Fibroblast of lung (primary cell): ENCODE measurements around the gene PSD4.

ENCODE experiments used
- CTCF ChIP-seq, 2 donors: IDR thresholded peaks in 1 of 2; conservative IDR thresholded peaks in 1 of 2; 1 replicate in 1 of 2; 2 replicates in 1 of 2; pipeline ENCODE4 v1.5.1; 2011 to 2012; ENCODE audit warnings: low read length in 2 of 2, control low read depth in 1 of 2, inconsistent platforms in 1 of 2, low read depth in 1 of 2, mild to moderate bottlenecking in 1 of 2
- EZH2 ChIP-seq: IDR thresholded peaks from 2 replicates; pipeline ENCODE4 v1.5.1; 2012; ENCODE audit warnings: low read length, control low read depth, mild to moderate bottlenecking; ENCODE audit errors: missing control alignments

DNA sequence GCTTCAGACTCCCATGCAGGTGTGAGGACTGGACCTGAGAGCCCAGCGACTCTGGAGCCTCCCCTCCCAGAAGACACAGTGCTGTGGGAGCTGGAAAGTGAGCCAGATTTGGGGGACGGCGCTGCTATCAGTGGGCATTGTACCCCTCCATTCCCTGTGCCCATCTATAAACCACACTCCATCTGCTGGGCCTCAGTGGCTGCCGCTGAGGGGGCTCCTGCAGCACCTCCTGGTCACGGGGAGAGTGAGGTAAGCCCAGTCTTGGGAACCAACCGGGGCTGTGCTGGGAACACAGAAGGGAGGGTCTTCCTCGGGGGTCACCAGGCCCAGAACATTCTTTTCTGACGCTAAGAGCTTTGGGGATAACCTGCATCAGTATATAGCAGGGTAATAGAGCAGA, 9.5 kb downstream of the PSD4 start:
- no peak for TF ChIP-seq CTCF (conservative IDR thresholded peaks at IDR 0.05 in 1 of 2, IDR thresholded peaks at IDR 0.05 in 1 of 2; ENCODE audit: low read depth in 1 of 2, low read length in 2 of 2)
- TF ChIP-seq EZH2: no peak
